Fibroblast of pulmonary artery (primary cell): ENCODE measurements around the gene PALMD.

ENCODE experiments used
- DNase-seq: peaks from one replicate; pipeline ENCODE4 v3.0.0-alpha.2; 2010; ENCODE audit warnings: low read depth
- H3K4me3 ChIP-seq: replicated peaks from 2 replicates; pipeline ENCODE4 v1.5.1; 2011; ENCODE audit warnings: low read depth, mild to moderate bottlenecking, control low read depth, low read length, moderate library complexity
- TF ChIP-seq, protein P1 (sequence below): IDR thresholded peaks from 2 replicates; pipeline ENCODE4 v1.5.1; 2011; ENCODE audit warnings: mild to moderate bottlenecking, control low read depth, low read length, inconsistent platforms; ENCODE audit errors: missing control alignments

Gene PALMD

DNA sequence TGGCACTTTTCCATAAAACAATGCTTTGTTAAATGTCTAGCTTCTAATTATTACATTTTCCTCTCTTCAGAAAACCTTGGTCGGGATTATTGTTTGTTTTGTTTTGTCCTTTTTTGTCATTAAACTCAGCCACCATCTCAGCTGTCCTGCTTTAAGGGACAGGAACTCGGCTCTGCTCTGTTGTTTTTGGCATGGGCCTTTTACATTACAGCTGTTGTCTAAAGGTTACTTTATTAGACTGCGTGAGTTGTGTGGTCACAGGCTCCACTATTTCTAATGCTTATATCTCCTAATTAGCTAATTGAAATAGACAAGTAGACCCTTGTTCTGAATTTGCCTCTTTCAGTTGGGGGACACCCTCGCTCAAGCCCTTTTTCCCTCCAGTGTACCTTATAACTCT is 1.6 kb downstream of the PALMD start:
- peak overlapping the region; percentile 57 for H3K4me3 ChIP-seq
- no peak for DNase-seq
- TF ChIP-seq, protein P1, sequence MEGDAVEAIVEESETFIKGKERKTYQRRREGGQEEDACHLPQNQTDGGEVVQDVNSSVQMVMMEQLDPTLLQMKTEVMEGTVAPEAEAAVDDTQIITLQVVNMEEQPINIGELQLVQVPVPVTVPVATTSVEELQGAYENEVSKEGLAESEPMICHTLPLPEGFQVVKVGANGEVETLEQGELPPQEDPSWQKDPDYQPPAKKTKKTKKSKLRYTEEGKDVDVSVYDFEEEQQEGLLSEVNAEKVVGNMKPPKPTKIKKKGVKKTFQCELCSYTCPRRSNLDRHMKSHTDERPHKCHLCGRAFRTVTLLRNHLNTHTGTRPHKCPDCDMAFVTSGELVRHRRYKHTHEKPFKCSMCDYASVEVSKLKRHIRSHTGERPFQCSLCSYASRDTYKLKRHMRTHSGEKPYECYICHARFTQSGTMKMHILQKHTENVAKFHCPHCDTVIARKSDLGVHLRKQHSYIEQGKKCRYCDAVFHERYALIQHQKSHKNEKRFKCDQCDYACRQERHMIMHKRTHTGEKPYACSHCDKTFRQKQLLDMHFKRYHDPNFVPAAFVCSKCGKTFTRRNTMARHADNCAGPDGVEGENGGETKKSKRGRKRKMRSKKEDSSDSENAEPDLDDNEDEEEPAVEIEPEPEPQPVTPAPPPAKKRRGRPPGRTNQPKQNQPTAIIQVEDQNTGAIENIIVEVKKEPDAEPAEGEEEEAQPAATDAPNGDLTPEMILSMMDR, result no peak

DNA sequence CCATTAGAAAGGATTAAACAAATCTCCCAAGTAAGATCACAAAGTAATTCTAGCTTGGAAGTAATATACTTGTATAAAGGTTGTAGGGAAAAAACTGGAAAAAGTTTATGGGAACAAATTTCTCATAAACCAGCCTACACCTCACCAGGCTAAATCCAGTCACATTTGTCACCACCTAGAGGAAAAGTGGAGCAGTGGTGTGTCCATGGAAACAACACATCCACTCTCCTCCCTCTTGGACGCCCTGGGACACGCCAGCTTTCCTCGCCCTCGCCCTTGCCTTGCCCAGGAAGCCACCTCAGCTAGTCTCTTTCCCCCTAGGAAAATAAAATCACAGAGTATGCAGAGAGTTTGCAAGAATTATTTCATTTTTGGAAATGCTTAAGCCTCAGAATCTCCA is 2.2 kb downstream of the PALMD start:
- peak overlapping the region; percentile 57 for H3K4me3 ChIP-seq

DNA sequence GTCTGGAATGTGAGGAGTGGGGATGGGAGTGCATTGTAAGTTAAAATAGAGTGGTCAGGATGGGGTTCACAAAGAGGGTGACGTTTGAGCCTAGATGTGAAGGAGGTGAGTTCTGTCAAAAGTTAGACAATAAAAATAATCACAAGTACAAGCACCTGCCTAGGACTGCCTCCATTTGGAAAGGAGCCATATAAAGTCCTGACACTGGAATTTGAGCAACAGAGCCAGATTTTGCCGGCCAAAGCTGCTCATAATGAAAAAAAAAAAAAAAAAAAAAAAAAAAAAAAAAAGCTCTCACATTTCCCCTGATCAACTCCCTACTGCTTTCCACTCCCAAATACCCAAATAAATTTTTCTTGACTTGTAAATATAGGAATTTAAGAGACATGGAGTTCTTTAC is 4.1 kb downstream of the PALMD start:
- H3K4me3 ChIP-seq, result no peak overlapping the region
- TF ChIP-seq, protein P1, result no peak
- peak; percentile 48 for DNase-seq

More for the DNA sequence above, 2.2 kb downstream of the PALMD start:
- TF ChIP-seq, protein P1, result peak; percentile 26
- peak; percentile 63 for DNase-seq

DNA sequence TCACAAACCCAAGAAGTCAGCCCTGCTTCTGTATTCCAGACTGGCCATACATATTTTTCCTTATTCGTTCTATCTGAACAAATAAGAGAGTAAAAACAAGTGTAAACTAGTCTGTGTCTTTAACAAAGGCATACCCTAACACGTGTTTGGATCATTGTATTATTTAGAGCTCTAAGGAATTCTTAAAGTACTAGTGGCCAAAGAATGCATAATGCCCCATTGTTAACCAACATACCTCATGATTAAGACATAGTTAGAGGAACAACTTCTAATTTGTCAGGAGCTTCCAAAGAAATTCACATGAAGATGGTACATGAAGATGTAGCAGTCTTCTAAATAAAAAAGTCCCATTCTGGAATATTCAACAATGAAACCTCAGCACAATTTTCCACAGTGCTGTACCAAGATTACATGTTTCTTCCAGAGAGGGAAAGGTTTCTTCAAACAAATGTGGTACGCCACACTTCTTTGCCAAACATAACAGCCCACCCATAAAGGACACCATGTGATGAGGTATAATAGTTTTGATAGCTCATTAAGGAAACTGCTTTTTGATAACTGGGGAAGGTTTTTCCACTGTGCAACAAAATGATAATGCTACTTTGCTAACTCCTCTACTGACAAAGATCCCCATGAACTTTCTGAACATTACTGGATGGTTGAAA is 5.0 kb downstream of the PALMD start:
- peak; percentile 80 for DNase-seq
- TF ChIP-seq, protein P1, result no peak

DNA sequence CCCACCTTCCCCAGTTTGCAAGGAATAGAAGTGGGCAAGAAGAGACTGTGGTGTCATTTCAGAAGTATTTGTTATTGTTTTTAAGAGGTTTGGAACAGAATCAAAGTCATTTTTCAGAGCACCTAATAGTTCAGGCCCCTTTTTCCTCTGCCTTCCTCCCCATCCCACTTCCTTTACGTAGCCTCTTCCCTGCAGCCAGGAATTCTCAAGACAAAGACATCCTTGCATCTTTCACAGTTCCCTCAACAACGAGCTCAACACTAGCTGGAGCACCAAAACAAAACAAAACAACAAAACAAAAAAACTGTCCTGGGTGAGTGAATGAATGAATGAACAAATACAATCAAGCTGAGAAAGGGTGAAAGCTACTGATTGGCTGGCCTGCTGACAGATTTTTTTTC is 7.0 kb downstream of the PALMD start:
- peak; percentile 85 for DNase-seq
- TF ChIP-seq, protein P1, result no peak
- H3K4me3 ChIP-seq, result no peak overlapping the region

More for the DNA sequence above, 5.0 kb downstream of the PALMD start:
- no peak overlapping the region for H3K4me3 ChIP-seq

DNA sequence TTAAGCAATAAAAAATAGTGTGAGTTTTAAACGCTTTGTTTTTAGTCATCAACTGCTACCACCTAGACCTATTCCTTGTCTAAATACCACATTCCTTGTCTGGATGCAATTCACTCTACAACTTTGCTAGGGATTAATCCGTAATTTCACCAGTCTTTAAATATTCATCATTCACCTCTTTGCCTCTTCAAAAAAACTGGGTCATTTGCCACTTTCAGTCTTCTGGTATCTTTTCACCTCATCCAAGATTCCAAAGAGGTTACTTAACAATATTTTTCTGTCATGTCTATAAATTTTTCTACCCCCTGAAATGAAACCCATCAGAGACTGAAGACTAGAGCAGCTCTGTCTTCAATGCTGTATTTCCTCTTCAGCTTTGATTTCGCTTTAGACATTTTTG is 9.5 kb downstream of the PALMD start:
- TF ChIP-seq, protein P1, result no peak
- H3K4me3 ChIP-seq, result no peak overlapping the region
- DNase-seq, result no peak

DNA sequence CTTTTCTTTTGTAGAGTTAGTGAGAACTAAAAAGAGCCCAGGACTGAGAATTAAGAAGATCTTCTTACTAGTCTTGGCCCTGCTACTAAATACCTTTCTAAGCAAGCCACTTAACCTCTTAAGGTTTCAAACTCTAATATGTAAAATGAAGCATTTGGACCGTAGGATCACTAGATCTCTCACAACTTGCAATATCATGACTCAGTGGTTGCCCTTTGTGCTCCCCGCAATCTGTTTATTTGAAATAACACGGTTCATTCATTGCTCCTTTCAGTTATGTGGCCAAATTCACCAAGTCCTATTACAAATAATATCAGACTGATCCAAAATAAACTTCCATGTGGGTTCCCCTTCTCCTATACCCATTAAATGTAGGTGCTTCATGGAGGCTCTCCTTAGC is 10.8 kb downstream of the PALMD start:
- TF ChIP-seq, protein P1, result no peak
- no peak overlapping the region for H3K4me3 ChIP-seq

More for the DNA sequence above, 10.8 kb downstream of the PALMD start:
- no peak for DNase-seq
